ENCODE results near the gene TSPO2.

GRCh38 chr6:41050536-41050935 lies 8.3 kb downstream of the TSPO2 start:
- TF ChIP-seq CTCF (IDR thresholded peaks at IDR 0.05; ENCODE audit: low read length): no peak
- no peak for TF ChIP-seq EZH2 (IDR thresholded peaks at IDR 0.05; ENCODE audit: borderline replicate concordance, low read length)
